Colonic mucosa (tissue), 4 donors: Measurements from ENCODE around the gene RAB14. TPM values are rescaled to one million over a fixed set of nuclear protein-coding genes. Genes with fewer than 3 reads are reported as not detected.

Experiments
- DNase-seq: peaks from one replicate; pipeline ENCODE4 v3.0.0-alpha.2; 2020
- H3K27ac ChIP-seq: fragments of 200-600 bp; one replicate; pipeline ENCODE4 v1.8.0; 2021
- H3K27me3 ChIP-seq: fragments of 200-600 bp; one replicate; pipeline ENCODE4 v1.8.0; 2021
- H3K36me3 ChIP-seq: fragments of 200-600 bp; one replicate; pipeline ENCODE4 v1.8.0; 2021
- H3K4me1 ChIP-seq: fragments of 200-600 bp; one replicate; pipeline ENCODE4 v1.8.0; 2021; ENCODE audit warnings: mild to moderate bottlenecking
- H3K4me3 ChIP-seq: fragments of 200-600 bp; one replicate; pipeline ENCODE4 v1.8.0; 2021
- H3K9ac ChIP-seq, 2 donors: one replicate each; pipeline ENCODE4 v1.7.0; 2013; ENCODE audit warnings: control low read depth in 2 of 2, low read depth in 2 of 2, low read length in 2 of 2
- H3K9me3 ChIP-seq: fragments of 200-600 bp; one replicate; pipeline ENCODE4 v1.8.0; 2021
- CTCF ChIP-seq: fragments of 200-600 bp; IDR thresholded peaks from one replicate; pipeline ENCODE4 v1.8.0; 2022; ENCODE audit warnings: antibody characterized with exemption, mild to moderate bottlenecking
- intact Hi-C: fragments of 100-400 bp; cut with DNase I; formaldehyde crosslinking; loops from one replicate; pipeline ENCODE4 v1.14.1; 2022
- total RNA-seq, 2 donors: library from RNA; stranded (reverse); fragmentation: NEBNext Ultra II Directional in 1 of 2; extraction: Animal tissue kit (Norgen Biotek cat#: 25700) in 1 of 2; gene quantifications; one replicate each; pipeline ENCODE4 v1.2.1, GENCODE V29; 2021
- donor health status: healthy.
- donor health status: DM: no; HTN: no; CAD: no.
- donor health status: DM: no; HTN: no; CAD: no.

RAB14 gene
- total RNA-seq, 2 donors from 2014 or later, result 78.5 to 108 TPM

- H3K4me1 ChIP-seq, result no peaks in the 10 kb centered on the region
- H3K9ac ChIP-seq, result no peak overlapping the region
- intact Hi-C loops, result no loop called here
- DNase-seq, result no peak
- no peaks in the 10 kb centered on the region for H3K9me3 ChIP-seq
- TF ChIP-seq CTCF, result no peak
- no peaks in the 10 kb centered on the region for H3K36me3 ChIP-seq
- no peak overlapping the region for H3K4me3 ChIP-seq
- no peaks in the 10 kb centered on the region for H3K27me3 ChIP-seq
- no peak overlapping the region for H3K27ac ChIP-seq
Observed at GRCh38 chr9:121234832-121235161, 33.1 kb upstream of the RAB14 start.

GRCh38 chr9:121233906-121234831, 32.5 kb upstream of the RAB14 start:
- H3K4me3 ChIP-seq, result no peak overlapping the region
- no peak overlapping the region for H3K27ac ChIP-seq
- H3K9ac ChIP-seq, result no peak overlapping the region
- H3K27me3 ChIP-seq, result no peaks in the 10 kb centered on the region
- DNase-seq, result no peak
- no peak for TF ChIP-seq CTCF
- intact Hi-C loops, result no loop called here
- H3K4me1 ChIP-seq, result no peaks in the 10 kb centered on the region
- H3K9me3 ChIP-seq, result no peaks in the 10 kb centered on the region
- H3K36me3 ChIP-seq, result no peaks in the 10 kb centered on the region

- no peaks in the 10 kb centered on the region for H3K27me3 ChIP-seq
Observed at GRCh38 chr9:121232251-121232650, 30.6 kb upstream of the RAB14 start.

GRCh38 chr9:121230256-121230655, 28.6 kb upstream of the RAB14 start:
- H3K4me3 ChIP-seq, result no peak overlapping the region
- TF ChIP-seq CTCF, result no peak
- H3K9ac ChIP-seq, result no peak overlapping the region
- H3K27ac ChIP-seq, result no peak overlapping the region
- H3K36me3 ChIP-seq, result no peaks in the 10 kb centered on the region
- H3K9me3 ChIP-seq, result no peaks in the 10 kb centered on the region
- H3K4me1 ChIP-seq, result no peaks in the 10 kb centered on the region
- H3K27me3 ChIP-seq, result no peaks in the 10 kb centered on the region
- no peak for DNase-seq
- intact Hi-C loops, result no loop called here

More at GRCh38 chr9:121232251-121232650, 30.6 kb upstream of the RAB14 start:
- Histone ChIP-seq H3K9ac (no peak overlapping the region), H3K4me3 (no peak overlapping the region), H3K27ac (no peak overlapping the region), H3K9me3 (no peaks in the 10 kb centered on the region), H3K4me1 (no peaks in the 10 kb centered on the region), H3K36me3 (no peaks in the 10 kb centered on the region)
- intact Hi-C loops, result no loop called here
- TF ChIP-seq CTCF, result no peak
- no peak for DNase-seq

- no peak overlapping the region for H3K9ac ChIP-seq
- H3K27ac ChIP-seq, result no peak overlapping the region
- DNase-seq, result no peak
- no peak for TF ChIP-seq CTCF
- H3K4me3 ChIP-seq, result no peak overlapping the region
- H3K27me3 ChIP-seq, result no peaks in the 10 kb centered on the region
- no peaks in the 10 kb centered on the region for H3K4me1 ChIP-seq
- H3K9me3 ChIP-seq, result no peaks in the 10 kb centered on the region
- H3K36me3 ChIP-seq, result no peaks in the 10 kb centered on the region
- intact Hi-C loops, result no loop called here
Observed at GRCh38 chr9:121227862-121228261, 26.2 kb upstream of the RAB14 start.
